GM06990 (cell line): Measurements from ENCODE around the gene DNAJB14.

ENCODE experiments used
- DNase-seq: peaks from one replicate; pipeline ENCODE4 v3.0.0-alpha.2; 2011; ENCODE audit not compliant: insufficient read length; ENCODE audit errors: extremely low read depth
- H3K27me3 ChIP-seq: replicated peaks from 2 replicates; pipeline ENCODE4 v1.6.0; 2011; ENCODE audit warnings: low read length; ENCODE audit not compliant: control insufficient read depth, insufficient read depth
- H3K36me3 ChIP-seq: 2 replicates; pipeline ENCODE4 v1.5.1; 2011; ENCODE audit warnings: low read length; ENCODE audit not compliant: control insufficient read depth, insufficient read depth
- H3K4me3 ChIP-seq: replicated peaks from 2 replicates; pipeline ENCODE4 v1.5.1; 2011; ENCODE audit warnings: low read depth, mild to moderate bottlenecking, control low read depth, low read length
- CTCF ChIP-seq: IDR thresholded peaks from 2 replicates; pipeline ENCODE4 v1.5.1; 2011; ENCODE audit warnings: low read length, control low read depth, mild to moderate bottlenecking, inconsistent platforms; ENCODE audit not compliant: insufficient read depth, poor library complexity, severe bottlenecking

The DNAJB14 gene

GRCh38 chr4:99949034-99949998, 2.9 kb upstream of the DNAJB14 start:
- H3K4me3 ChIP-seq: peak overlapping the region; percentile 93
- DNase-seq: peak; percentile 80
- no peaks in the 10 kb centered on the region for H3K27me3 ChIP-seq
- TF ChIP-seq CTCF: peak; percentile 91
- H3K36me3 ChIP-seq: no peaks in the 10 kb centered on the region

GRCh38 chr4:99947608-99948007, 1.2 kb upstream of the DNAJB14 start:
- no peaks in the 10 kb centered on the region for H3K36me3 ChIP-seq
- no peak for DNase-seq
- H3K27me3 ChIP-seq: no peaks in the 10 kb centered on the region
- no peak for TF ChIP-seq CTCF
- H3K4me3 ChIP-seq: peak overlapping the region; percentile 71; the same call in 1 of the 2 replicates

GRCh38 chr4:99947190-99947578, 766 bp upstream of the DNAJB14 start:
- Histone ChIP-seq H3K4me3 (peak overlapping the region; percentile 71), H3K27me3 (no peaks in the 10 kb centered on the region), H3K36me3 (no peaks in the 10 kb centered on the region)
- no peak for DNase-seq
- no peak for TF ChIP-seq CTCF

GRCh38 chr4:99945718-99946355, 581 bp downstream of the DNAJB14 start:
- no peak for DNase-seq
- no peak for TF ChIP-seq CTCF
- Histone ChIP-seq H3K4me3 (peak overlapping the region; percentile 71), H3K27me3 (no peaks in the 10 kb centered on the region), H3K36me3 (no peaks in the 10 kb centered on the region)

GRCh38 chr4:99943904-99944437, 2.4 kb downstream of the DNAJB14 start:
- no peak overlapping the region for H3K4me3 ChIP-seq
- no peak for TF ChIP-seq CTCF
- peak; percentile 28 for DNase-seq
- H3K27me3 ChIP-seq: no peaks in the 10 kb centered on the region
- no peaks in the 10 kb centered on the region for H3K36me3 ChIP-seq
